Astrocyte (in vitro differentiated cells and primary cell): ENCODE data around the gene PTCH1. TPM values are rescaled to one million over a fixed set of nuclear protein-coding genes. Genes with fewer than 3 reads are reported as not detected.
A peak's percentile ranks its signal among the peaks of the same experiment; 100 is the strongest.

Experiments
- DNase-seq: peaks from one replicate; pipeline ENCODE4 v3.0.0-alpha.2; 2010; ENCODE audit warnings: low read depth
- FAIRE-seq: peaks from 2 replicates; lab custom pipeline; 2011; peaks lifted over from hg19 to GRCh38; lab: Jason Lieb, UNC
- H2AFZ ChIP-seq: 2 replicates; pipeline ENCODE4 v1.6.0; 2012; ENCODE audit warnings: low read depth, low read length, inconsistent platforms
- H3K27ac ChIP-seq: 2 replicates; pipeline ENCODE4 v1.5.1; 2011; ENCODE audit warnings: low read depth, low read length, inconsistent platforms
- H3K27me3 ChIP-seq: 2 replicates; pipeline ENCODE4 v1.6.0; 2011; ENCODE audit warnings: low read length, inconsistent platforms; ENCODE audit not compliant: insufficient read depth
- H3K36me3 ChIP-seq: 2 replicates; pipeline ENCODE4 v1.5.1; 2011; ENCODE audit warnings: low read length, inconsistent platforms; ENCODE audit not compliant: insufficient read depth
- H3K4me1 ChIP-seq: 2 replicates; pipeline ENCODE4 v1.5.1; 2011; ENCODE audit warnings: low read length, inconsistent platforms; ENCODE audit not compliant: insufficient read depth
- H3K4me2 ChIP-seq: 2 replicates; pipeline ENCODE4 v1.6.0; 2012; ENCODE audit warnings: low read length, inconsistent platforms
- H3K4me3 ChIP-seq: 2 replicates; pipeline ENCODE4 v1.5.1; 2011; ENCODE audit warnings: low read depth, mild to moderate bottlenecking, low read length, inconsistent platforms; ENCODE audit not compliant: insufficient read depth
- H3K79me2 ChIP-seq: 2 replicates; pipeline ENCODE4 v1.6.0; 2012; ENCODE audit warnings: mild to moderate bottlenecking, low read length, inconsistent platforms; ENCODE audit not compliant: insufficient read depth
- H3K9ac ChIP-seq: 2 replicates; pipeline ENCODE4 v1.6.0; 2012; ENCODE audit warnings: mild to moderate bottlenecking, low read length, inconsistent platforms
- H3K9me3 ChIP-seq: 2 replicates; pipeline ENCODE4 v1.5.1; 2012; ENCODE audit warnings: low read depth, mild to moderate bottlenecking, low read length, inconsistent platforms; ENCODE audit not compliant: insufficient read depth
- H4K20me1 ChIP-seq: 2 replicates; pipeline ENCODE4 v1.6.0; 2012; ENCODE audit warnings: low read length, inconsistent platforms; ENCODE audit not compliant: insufficient read depth
- H3K27ac Mint-ChIP-seq: one replicate; pipeline ENCODE4 v1.8.0; 2021; ENCODE audit warnings: mild to moderate bottlenecking, mixed read lengths; ENCODE audit not compliant: unreplicated experiment
- H3K27me3 Mint-ChIP-seq: one replicate; pipeline ENCODE4 v1.8.0; 2021; ENCODE audit warnings: low read depth, mixed read lengths; ENCODE audit not compliant: unreplicated experiment
- H3K36me3 Mint-ChIP-seq: one replicate; pipeline ENCODE4 v1.8.0; 2021; ENCODE audit warnings: low read depth, mixed read lengths; ENCODE audit not compliant: unreplicated experiment
- H3K4me1 Mint-ChIP-seq: one replicate; pipeline ENCODE4 v1.8.0; 2021; ENCODE audit warnings: low read depth, mixed read lengths; ENCODE audit not compliant: unreplicated experiment
- H3K4me3 Mint-ChIP-seq: one replicate; pipeline ENCODE4 v1.8.0; 2021; ENCODE audit warnings: mild to moderate bottlenecking, moderate library complexity, mixed read lengths; ENCODE audit not compliant: unreplicated experiment
- H3K9me3 Mint-ChIP-seq: one replicate; pipeline ENCODE4 v1.8.0; 2021; ENCODE audit warnings: mild to moderate bottlenecking, mixed read lengths; ENCODE audit not compliant: unreplicated experiment
- EZH2 ChIP-seq: IDR thresholded peaks from 2 replicates; pipeline ENCODE4 v1.6.1; 2012; ENCODE audit warnings: mild to moderate bottlenecking, low read length, inconsistent platforms; ENCODE audit not compliant: insufficient read depth
- total RNA-seq: library from RNA; stranded (reverse); gene quantifications from 2 replicates; pipeline ENCODE4 v1.2.1, GENCODE V29; 2021
- TF ChIP-seq, protein P1 (sequence below): IDR thresholded peaks from 2 replicates; pipeline ENCODE4 v1.5.1; 2011; ENCODE audit warnings: low read depth, mild to moderate bottlenecking, inconsistent platforms, low read length, moderate library complexity; ENCODE audit not compliant: insufficient read depth

Gene PTCH1
- total RNA-seq, 1 donor from 2014 or later = 21.3 TPM

DNA sequence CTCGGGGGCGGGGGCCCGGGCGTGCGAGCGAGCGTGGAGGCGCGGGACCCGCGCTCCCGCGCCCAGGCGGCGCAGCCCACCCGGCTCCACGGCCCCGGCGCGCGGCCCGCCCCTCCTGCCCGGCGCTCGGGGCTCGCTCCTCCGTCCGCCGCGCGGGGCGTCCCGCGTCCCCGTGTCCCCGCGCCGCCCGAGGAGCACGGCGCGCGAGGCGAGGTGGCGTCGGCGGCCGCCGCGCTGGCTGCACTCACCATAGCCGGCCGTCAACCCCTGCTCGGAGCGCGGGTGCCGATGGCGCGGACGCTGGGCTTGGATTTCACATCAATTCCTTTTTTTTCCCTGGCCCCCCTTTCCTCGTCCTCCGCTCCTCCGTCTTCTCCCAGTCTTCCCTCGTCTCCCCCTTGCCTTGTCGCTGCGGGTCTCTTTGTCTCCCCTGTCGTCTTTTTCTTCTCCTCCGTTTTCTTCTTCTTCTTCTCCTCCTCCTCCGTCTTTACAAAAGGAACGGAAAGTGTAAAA lies 494 bp downstream of the PTCH1 start:
- peaks cover 30% of the 10 kb centered on the region for H3K27me3 ChIP-seq

DNA sequence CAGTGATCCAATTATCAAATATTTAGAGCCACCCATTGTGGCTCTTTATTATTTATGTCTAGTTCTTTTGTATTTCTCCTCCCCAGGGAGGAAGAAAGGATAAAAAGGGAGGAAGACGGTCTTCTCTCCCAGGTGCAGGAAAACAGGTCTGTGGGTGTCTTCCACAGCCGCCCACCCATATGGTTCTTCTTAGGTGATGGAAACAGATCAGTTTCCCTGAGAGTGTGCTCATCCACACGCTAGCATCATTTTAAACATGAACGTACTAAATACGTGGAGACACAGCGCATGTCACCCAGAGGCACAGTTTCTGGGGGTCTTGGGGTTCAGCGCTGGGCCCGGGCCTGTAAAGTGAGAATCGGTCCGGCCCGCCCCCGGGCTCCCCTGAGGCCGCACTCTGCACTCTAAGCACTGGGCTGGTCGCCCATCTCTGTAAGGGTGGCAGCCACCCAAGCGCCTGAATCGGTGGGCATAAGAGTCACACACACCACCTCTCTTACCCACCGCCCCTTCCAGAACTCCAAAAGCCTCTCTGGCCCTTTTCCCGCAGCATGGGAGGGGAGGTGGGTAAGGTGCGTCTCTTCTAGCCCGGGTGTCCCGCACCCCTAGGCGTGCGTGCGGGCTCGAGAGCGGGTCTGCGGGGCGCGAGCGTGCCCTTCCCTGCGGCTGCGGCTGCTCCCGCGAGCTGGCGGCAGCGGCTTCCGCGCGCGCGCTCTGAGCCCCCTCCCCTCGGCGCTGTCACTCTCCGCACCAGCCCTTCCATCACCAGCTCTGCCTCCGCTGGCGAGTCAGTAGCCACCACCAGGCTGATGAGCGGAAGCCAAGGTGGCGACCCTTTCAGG lies 1.3 kb downstream of the PTCH1 start:
- TF ChIP-seq, protein P1, sequence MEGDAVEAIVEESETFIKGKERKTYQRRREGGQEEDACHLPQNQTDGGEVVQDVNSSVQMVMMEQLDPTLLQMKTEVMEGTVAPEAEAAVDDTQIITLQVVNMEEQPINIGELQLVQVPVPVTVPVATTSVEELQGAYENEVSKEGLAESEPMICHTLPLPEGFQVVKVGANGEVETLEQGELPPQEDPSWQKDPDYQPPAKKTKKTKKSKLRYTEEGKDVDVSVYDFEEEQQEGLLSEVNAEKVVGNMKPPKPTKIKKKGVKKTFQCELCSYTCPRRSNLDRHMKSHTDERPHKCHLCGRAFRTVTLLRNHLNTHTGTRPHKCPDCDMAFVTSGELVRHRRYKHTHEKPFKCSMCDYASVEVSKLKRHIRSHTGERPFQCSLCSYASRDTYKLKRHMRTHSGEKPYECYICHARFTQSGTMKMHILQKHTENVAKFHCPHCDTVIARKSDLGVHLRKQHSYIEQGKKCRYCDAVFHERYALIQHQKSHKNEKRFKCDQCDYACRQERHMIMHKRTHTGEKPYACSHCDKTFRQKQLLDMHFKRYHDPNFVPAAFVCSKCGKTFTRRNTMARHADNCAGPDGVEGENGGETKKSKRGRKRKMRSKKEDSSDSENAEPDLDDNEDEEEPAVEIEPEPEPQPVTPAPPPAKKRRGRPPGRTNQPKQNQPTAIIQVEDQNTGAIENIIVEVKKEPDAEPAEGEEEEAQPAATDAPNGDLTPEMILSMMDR = no peak
- TF ChIP-seq EZH2 = no peak
- peaks cover 14% of the 10 kb centered on the region for H3K4me1 Mint-ChIP-seq
- H4K20me1 ChIP-seq = no peaks in the 10 kb centered on the region
- H3K27me3 ChIP-seq = peaks cover 30% of the 10 kb centered on the region
- H3K4me3 Mint-ChIP-seq = peak overlapping the region; percentile 75
- peaks cover 28% of the 10 kb centered on the region for H3K4me1 ChIP-seq
- H3K27me3 Mint-ChIP-seq = peaks cover 31% of the 10 kb centered on the region
- H3K36me3 Mint-ChIP-seq = no peaks in the 10 kb centered on the region
- DNase-seq (no peak), FAIRE-seq (no peak)
- H3K9ac ChIP-seq = no peak overlapping the region
- peak overlapping the region; percentile 56 for H2AFZ ChIP-seq
- H3K27ac Mint-ChIP-seq = peak overlapping the region; percentile 47
- H3K9me3 Mint-ChIP-seq = peaks cover 2% of the 10 kb centered on the region
- no peak overlapping the region for H3K27ac ChIP-seq
- peak overlapping the region; percentile 99 for H3K4me2 ChIP-seq
- peak overlapping the region; percentile 53 for H3K4me3 ChIP-seq
- H3K9me3 ChIP-seq = peaks cover 3% of the 10 kb centered on the region
- no peaks in the 10 kb centered on the region for H3K36me3 ChIP-seq
- H3K79me2 ChIP-seq = no peaks in the 10 kb centered on the region

More for the DNA sequence above, 494 bp downstream of the PTCH1 start:
- FAIRE-seq = no peak
- Mint-ChIP-seq H3K27me3 (peaks cover 39% of the 10 kb centered on the region), H3K9me3 (peaks cover 5% of the 10 kb centered on the region), H3K4me3 (peak overlapping the region; percentile 94), H3K27ac (peak overlapping the region; percentile 63), H3K36me3 (peaks cover under 1% of the 10 kb centered on the region), H3K4me1 (peaks cover 14% of the 10 kb centered on the region)
- Histone ChIP-seq H3K27ac (no peak overlapping the region), H3K79me2 (no peaks in the 10 kb centered on the region), H3K4me1 (peaks cover 28% of the 10 kb centered on the region), H3K9ac (peak overlapping the region; percentile 67), H3K4me2 (peak overlapping the region; percentile 99), H3K36me3 (no peaks in the 10 kb centered on the region), H3K9me3 (peaks cover 3% of the 10 kb centered on the region), H4K20me1 (no peaks in the 10 kb centered on the region), H2AFZ (peak overlapping the region; percentile 90), H3K4me3 (peak overlapping the region; percentile 67)
- TF ChIP-seq, protein P1 = no peak
- no peak for TF ChIP-seq EZH2
- no peak for DNase-seq
